CD8-positive, alpha-beta memory T cell (primary cell): ENCODE measurements around the gene BRD3OS. TPM values are rescaled to one million over a fixed set of nuclear protein-coding genes. Genes with fewer than 3 reads are reported as not detected.

Experiments used
- CTCF ChIA-PET: fragments of 350-600 bp; sonication (Branson Sonifier 250); formaldehyde crosslinking; loops from one replicate; lab custom pipeline; 2021; ENCODE audit warnings: antibody characterized with exemption; lab: Charles Lee
- POLR2A ChIA-PET: fragments of 350-600 bp; sonication (Branson Sonifier 250); formaldehyde crosslinking; loops from one replicate; lab custom pipeline; 2021; ENCODE audit warnings: antibody characterized with exemption; lab: Charles Lee
- DNase-seq, 5 donors: peaks; one replicate each; pipeline versions ENCODE4 v3.0.0 to v3.0.0-alpha.2; 2020 to 2022; ENCODE audit warnings: mixed read lengths in 1 of 5
- H3K27ac ChIP-seq: one replicate; pipeline ENCODE4 v1.7.0; 2013; ENCODE audit warnings: low read depth, mild to moderate bottlenecking, low read length, moderate library complexity
- H3K27me3 ChIP-seq: 2 replicates; pipeline ENCODE4 v1.7.0; 2013; ENCODE audit warnings: low read length, mild to moderate bottlenecking; ENCODE audit not compliant: insufficient read depth, poor library complexity, severe bottlenecking
- H3K36me3 ChIP-seq: 2 replicates; pipeline ENCODE4 v1.7.0; 2013; ENCODE audit warnings: mild to moderate bottlenecking, low read length, moderate library complexity; ENCODE audit not compliant: insufficient read depth
- H3K4me1 ChIP-seq: 2 replicates; pipeline ENCODE4 v1.7.0; 2013; ENCODE audit warnings: mild to moderate bottlenecking, low read length, moderate library complexity; ENCODE audit not compliant: insufficient read depth
- H3K4me3 ChIP-seq: 2 replicates; pipeline ENCODE4 v1.7.0; 2013; ENCODE audit warnings: mild to moderate bottlenecking, low read length
- H3K9me3 ChIP-seq: 2 replicates; pipeline ENCODE4 v1.7.0; 2013; ENCODE audit warnings: mild to moderate bottlenecking, low read length
- H3K27ac Mint-ChIP-seq, 8 donors: one replicate each; pipeline ENCODE4 v1.8.0; 2020 to 2021; ENCODE audit warnings: mixed read lengths in 8 of 8, mild to moderate bottlenecking in 6 of 8, inconsistent platforms in 3 of 8, moderate library complexity in 3 of 8
- H3K27me3 Mint-ChIP-seq, 2 donors: one replicate each; pipeline ENCODE4 v1.8.0; 2020 to 2021; ENCODE audit warnings: mixed read lengths in 2 of 2, mild to moderate bottlenecking in 1 of 2, moderate library complexity in 1 of 2
- H3K36me3 Mint-ChIP-seq, 3 donors: one replicate each; pipeline ENCODE4 v1.8.0; 2020 to 2021; ENCODE audit warnings: mixed read lengths in 3 of 3, inconsistent platforms in 1 of 3, mild to moderate bottlenecking in 1 of 3
- H3K4me1 Mint-ChIP-seq, 3 donors: one replicate each; pipeline ENCODE4 v1.8.0; 2020 to 2021; ENCODE audit warnings: mixed read lengths in 3 of 3, inconsistent platforms in 1 of 3, mild to moderate bottlenecking in 1 of 3
- H3K4me3 Mint-ChIP-seq, 7 donors: one replicate each; pipeline ENCODE4 v1.8.0; 2020 to 2021; ENCODE audit warnings: mixed read lengths in 7 of 7, mild to moderate bottlenecking in 6 of 7, moderate library complexity in 4 of 7, inconsistent platforms in 2 of 7
- H3K9me3 Mint-ChIP-seq, 5 donors: one replicate each; pipeline ENCODE4 v1.8.0; 2020 to 2022; ENCODE audit warnings: mixed read lengths in 5 of 5, mild to moderate bottlenecking in 3 of 5, moderate library complexity in 2 of 5, inconsistent platforms in 1 of 5
- polyA plus RNA-seq: library from polyadenylated mRNA; unstranded; fragments of 300-500 nt; fragmentation: Illumina TruSeq; gene quantifications from one replicate; pipeline ENCODE4 v1.2.3, GENCODE V29; 2021
- total RNA-seq, 2 experiments: library from RNA; stranded (reverse); gene quantifications; one replicate each; pipeline ENCODE4 v1.2.3, GENCODE V29; 2021

The BRD3OS gene
- total and polyA plus RNA-seq, 3 experiments from 2014 or later: 15.4 to 26.2 (median 15.4) TPM

DNA sequence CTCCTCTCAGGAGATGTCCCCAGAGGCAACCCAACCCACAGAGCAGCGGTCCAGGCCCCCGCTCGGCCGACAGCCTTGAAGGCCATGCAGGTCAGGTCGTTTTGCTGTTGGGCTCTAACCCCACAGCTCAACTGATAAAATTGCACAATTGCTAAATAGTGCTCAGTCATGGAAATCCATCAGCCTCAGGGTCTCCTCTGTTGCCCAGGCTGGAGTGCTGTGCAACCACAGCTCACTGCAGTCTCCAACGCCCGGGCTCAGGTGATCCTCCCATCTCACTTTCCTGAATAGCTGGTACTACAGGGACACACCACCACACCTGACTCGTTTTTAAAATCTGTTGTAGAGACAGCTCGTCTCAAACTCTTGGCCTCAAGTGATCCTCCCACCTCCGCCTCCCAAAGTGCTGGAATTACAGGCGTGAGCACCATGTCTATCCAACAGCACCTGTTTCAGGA lies 18.3 kb downstream of the BRD3OS start:
- Mint-ChIP-seq H3K4me3 (no peak overlapping the region), H3K27me3 (no peaks in the 10 kb centered on the region), H3K4me1 (peaks cover 0 to 2% (median 0%) of the 10 kb centered on the region in 3 donors), H3K9me3 (peaks cover 0 to 6% (median 3%) of the 10 kb centered on the region in 5 donors), H3K36me3 (peaks cover 9 to 91% (median 14%) of the 10 kb centered on the region in 3 donors), H3K27ac (peak overlapping the region in 1 of 8 donors; percentile 83)
- H3K27me3 ChIP-seq: no peaks in the 10 kb centered on the region
- H3K27ac ChIP-seq: no peak overlapping the region
- H3K36me3 ChIP-seq: peaks cover 3% of the 10 kb centered on the region
- CTCF ChIA-PET: no interaction called here
- H3K4me1 ChIP-seq: no peaks in the 10 kb centered on the region
- no peak for DNase-seq
- peaks cover 2% of the 10 kb centered on the region for H3K9me3 ChIP-seq
- POLR2A ChIA-PET: no interaction called here
- H3K4me3 ChIP-seq: no peak overlapping the region

DNA sequence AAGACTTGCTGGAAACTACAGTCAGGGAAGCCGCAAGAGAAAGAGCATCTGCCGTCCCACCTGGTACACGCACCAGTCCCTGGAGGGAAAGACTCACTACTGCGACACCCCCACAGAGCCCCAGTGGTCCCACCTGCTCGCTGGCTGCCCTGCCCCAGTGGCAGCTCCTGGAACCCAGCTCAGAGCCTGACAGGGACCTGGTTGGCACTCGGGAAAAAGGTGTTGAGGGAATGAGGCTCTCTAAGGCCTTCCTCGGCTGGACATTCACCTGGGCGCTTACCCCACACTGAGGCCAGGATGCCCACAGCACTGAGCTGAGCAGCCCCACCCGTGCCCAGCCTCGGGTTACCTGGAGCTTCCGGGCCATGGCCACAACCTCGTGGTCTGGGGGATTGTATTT lies 19.7 kb downstream of the BRD3OS start:
- H3K27ac ChIP-seq: no peak overlapping the region
- CTCF ChIA-PET: interaction anchor here (1.8 kb wide), 1 partner anchor 21 kb away, joined by 4 read pairs; no protein-coding TSS in a partner anchor
- no peaks in the 10 kb centered on the region for H3K27me3 Mint-ChIP-seq
- no peaks in the 10 kb centered on the region for H3K36me3 ChIP-seq
- H3K4me3 Mint-ChIP-seq: no peak overlapping the region
- no peaks in the 10 kb centered on the region for H3K9me3 Mint-ChIP-seq
- POLR2A ChIA-PET: no interaction called here
- no peaks in the 10 kb centered on the region for H3K27me3 ChIP-seq
- no peak for DNase-seq
- H3K4me1 ChIP-seq: no peaks in the 10 kb centered on the region
- H3K4me3 ChIP-seq: no peak overlapping the region
- H3K27ac Mint-ChIP-seq: no peak overlapping the region
- H3K36me3 Mint-ChIP-seq: peaks cover 0 to 91% (median 4%) of the 10 kb centered on the region in 3 donors
- H3K4me1 Mint-ChIP-seq: no peaks in the 10 kb centered on the region
- no peaks in the 10 kb centered on the region for H3K9me3 ChIP-seq

DNA sequence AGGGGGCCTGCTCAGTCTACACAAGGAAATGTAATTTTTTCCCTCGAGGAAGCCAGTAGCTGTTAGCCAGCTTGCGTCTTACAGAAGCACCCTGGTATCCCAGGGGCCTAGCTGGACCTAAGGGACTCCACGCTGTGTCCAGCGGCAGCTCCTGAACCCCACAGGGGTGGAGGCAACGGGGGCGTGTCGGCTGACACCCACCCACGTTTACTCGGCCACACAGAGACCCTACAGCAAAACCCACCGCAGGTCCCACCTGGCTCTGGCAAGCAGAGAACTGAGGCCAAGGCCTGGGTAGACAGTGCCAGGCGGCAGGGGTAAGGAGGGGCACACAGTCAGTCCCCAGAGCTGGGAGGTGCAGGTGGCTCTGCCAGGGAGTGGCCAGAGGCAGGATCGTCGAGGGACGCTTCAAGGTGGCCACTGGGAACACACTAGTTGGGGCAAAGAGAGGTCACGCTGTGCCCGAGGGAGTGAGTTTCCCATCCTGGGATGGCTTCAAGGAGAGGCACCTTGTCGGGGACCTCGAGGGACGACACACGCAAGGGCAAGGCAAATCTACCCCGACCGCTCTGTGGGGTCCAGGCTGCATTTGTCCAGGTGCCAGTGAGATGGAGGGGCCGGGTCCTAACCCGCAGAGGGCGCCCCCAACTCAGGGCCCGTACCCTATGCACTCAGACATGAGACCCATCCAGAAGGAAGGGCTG lies 20.7 kb downstream of the BRD3OS start:
- Histone ChIP-seq H3K27me3 (no peaks in the 10 kb centered on the region), H3K4me3 (no peak overlapping the region), H3K27ac (no peak overlapping the region), H3K36me3 (peaks cover 4% of the 10 kb centered on the region), H3K4me1 (no peaks in the 10 kb centered on the region), H3K9me3 (no peaks in the 10 kb centered on the region)
- Mint-ChIP-seq H3K9me3 (no peaks in the 10 kb centered on the region), H3K27me3 (no peaks in the 10 kb centered on the region), H3K36me3 (peaks cover 0 to 91% (median 2%) of the 10 kb centered on the region in 3 donors), H3K4me3 (no peak overlapping the region), H3K4me1 (no peaks in the 10 kb centered on the region), H3K27ac (no peak overlapping the region)
- POLR2A ChIA-PET: no interaction called here
- DNase-seq: no peak
- CTCF ChIA-PET: interaction anchor here (1.8 kb wide), 1 partner anchor 20 kb away, joined by 4 read pairs; no protein-coding TSS in a partner anchor

DNA sequence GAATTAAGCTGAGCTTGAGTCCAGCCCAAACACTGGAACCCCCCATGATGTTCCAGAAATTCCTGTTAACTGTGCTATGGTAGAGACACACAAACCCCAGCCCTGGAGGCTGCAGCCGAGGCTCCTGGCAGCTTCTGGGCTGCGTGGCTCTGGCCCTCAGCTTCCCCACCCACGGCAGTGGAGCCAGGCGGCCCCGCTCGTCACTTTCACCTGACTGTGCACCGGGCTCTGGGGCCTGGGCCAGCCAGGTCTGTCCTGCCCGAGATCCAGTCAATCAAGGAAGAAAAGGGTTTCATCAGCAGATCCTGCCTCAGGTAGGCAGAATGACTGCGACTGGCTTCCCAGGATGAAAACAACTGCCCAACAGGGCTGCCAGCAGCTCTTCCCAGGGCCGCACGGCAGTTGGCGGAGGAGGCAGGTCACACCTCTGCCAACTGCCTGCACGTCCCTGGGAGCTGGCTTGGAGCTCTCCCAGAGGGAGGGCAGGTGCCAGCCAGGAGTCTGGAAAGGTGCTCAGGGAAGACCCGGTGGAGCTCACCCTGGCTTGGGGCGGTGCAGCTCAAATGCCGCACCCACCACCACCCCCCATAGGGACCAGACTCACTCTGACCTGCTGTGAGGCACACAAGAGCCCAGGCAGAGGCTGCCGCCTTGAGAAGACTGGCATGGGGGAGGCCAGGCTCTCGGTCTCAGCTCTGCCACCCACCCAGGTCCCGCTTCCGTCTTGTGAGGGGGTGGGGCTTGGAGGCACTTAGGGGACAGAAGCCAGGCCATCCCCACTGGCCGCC lies 21.8 kb downstream of the BRD3OS start:
- Histone ChIP-seq H3K36me3 (peaks cover 9% of the 10 kb centered on the region), H3K27me3 (no peaks in the 10 kb centered on the region), H3K27ac (no peak overlapping the region), H3K4me3 (no peak overlapping the region), H3K9me3 (no peaks in the 10 kb centered on the region), H3K4me1 (no peaks in the 10 kb centered on the region)
- Mint-ChIP-seq H3K36me3 (peaks cover 0 to 92% (median 5%) of the 10 kb centered on the region in 3 donors), H3K4me3 (no peak overlapping the region), H3K27ac (no peak overlapping the region), H3K9me3 (no peaks in the 10 kb centered on the region), H3K27me3 (no peaks in the 10 kb centered on the region), H3K4me1 (no peaks in the 10 kb centered on the region)
- DNase-seq: no peak
- ChIA-PET POLR2A (no interaction called here), CTCF (no interaction called here)

DNA sequence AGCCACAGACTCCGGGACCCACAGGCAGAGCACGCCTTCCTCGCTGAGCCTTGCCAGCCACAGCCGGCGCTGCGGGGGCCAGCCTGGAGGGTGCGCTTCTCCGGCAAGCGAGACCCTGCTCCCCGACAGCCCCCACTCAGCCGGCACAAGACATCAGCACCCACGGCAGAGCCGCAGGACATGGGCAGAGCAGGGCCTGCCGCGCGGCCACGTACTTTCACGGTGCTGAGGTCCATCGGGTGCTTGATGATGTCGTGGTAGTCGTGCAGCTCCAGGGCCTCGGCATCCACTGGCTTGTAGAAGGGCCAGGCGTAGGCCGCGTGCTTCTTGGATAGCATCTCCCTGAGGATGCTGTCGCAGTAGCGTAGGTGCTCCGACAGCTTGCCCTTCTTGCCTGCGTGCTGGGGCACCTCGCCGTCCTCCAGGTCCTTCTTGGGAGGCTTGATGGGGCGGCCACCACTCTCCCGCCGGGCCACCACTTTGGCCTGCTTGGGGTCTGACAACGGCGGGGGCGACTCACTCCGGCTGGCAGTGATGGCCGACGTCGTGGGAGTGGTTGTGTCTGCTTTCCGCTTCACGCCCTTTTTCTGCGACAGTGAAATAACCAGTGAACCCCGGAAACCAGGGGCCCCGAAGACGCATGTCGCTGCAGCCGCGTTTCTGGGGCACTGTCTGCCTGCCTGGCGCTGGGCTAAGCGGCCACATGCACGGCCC lies 22.7 kb downstream of the BRD3OS start:
- Mint-ChIP-seq H3K36me3 (peaks cover 0 to 98% (median 3%) of the 10 kb centered on the region in 3 donors), H3K4me3 (no peak overlapping the region), H3K27me3 (no peaks in the 10 kb centered on the region), H3K27ac (no peak overlapping the region), H3K9me3 (no peaks in the 10 kb centered on the region), H3K4me1 (no peaks in the 10 kb centered on the region)
- no peak overlapping the region for H3K4me3 ChIP-seq
- ChIA-PET POLR2A (no interaction called here), CTCF (no interaction called here)
- H3K36me3 ChIP-seq: peaks cover 9% of the 10 kb centered on the region
- H3K9me3 ChIP-seq: no peaks in the 10 kb centered on the region
- DNase-seq: no peak
- H3K4me1 ChIP-seq: no peaks in the 10 kb centered on the region
- H3K27me3 ChIP-seq: no peaks in the 10 kb centered on the region
- no peak overlapping the region for H3K27ac ChIP-seq

DNA sequence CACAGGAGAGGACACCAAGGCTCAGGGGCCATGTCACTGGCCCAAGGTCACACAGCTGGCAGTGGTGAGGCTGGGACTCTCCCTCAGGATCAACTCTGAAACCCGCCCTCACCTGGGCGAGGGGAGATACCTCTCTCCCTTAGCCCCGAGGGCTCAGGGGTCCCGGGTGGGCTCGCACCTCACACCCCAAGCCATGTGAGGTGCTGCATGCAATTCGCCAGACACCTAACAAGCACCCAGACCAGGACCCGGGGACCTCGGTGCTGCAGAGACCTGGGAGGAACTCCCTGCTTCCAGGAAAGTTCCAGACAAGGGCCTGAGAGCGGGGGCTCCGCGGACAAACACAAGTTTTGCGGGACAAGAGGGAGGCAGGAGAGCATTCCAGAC lies 23.3 kb downstream of the BRD3OS start:
- Histone ChIP-seq H3K27ac (no peak overlapping the region), H3K36me3 (peaks cover 9% of the 10 kb centered on the region), H3K9me3 (no peaks in the 10 kb centered on the region), H3K27me3 (no peaks in the 10 kb centered on the region), H3K4me3 (no peak overlapping the region), H3K4me1 (no peaks in the 10 kb centered on the region)
- Mint-ChIP-seq H3K27ac (no peak overlapping the region), H3K4me3 (no peak overlapping the region), H3K4me1 (no peaks in the 10 kb centered on the region), H3K36me3 (peaks cover 0 to 93% (median 3%) of the 10 kb centered on the region in 3 donors), H3K27me3 (no peaks in the 10 kb centered on the region), H3K9me3 (no peaks in the 10 kb centered on the region)
- POLR2A ChIA-PET: no interaction called here
- CTCF ChIA-PET: no interaction called here
- no peak for DNase-seq

DNA sequence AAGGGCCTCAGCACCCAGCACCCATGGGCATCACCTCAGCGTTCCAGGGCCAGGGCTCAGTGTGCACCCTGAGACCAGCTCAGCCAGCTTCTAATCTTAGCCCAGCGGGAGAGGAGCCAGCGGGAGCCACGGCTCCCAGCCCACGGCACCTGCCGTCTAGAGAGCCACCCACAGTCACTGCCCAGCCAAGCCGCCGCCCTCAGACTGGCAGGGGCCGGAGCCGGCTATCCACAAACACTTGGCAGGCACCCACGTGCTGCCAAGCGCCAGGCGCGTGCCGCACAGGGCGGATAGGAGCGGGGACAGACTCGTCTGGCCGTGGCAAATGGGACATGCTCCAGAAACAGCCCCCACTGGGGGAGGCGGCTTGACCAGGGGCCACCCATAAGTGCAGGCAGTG lies 24.0 kb downstream of the BRD3OS start:
- Mint-ChIP-seq H3K36me3 (peaks cover 0 to 88% (median 3%) of the 10 kb centered on the region in 3 donors), H3K4me1 (no peaks in the 10 kb centered on the region), H3K4me3 (no peak overlapping the region), H3K27ac (peak overlapping the region in 1 of 8 donors; percentile 58), H3K27me3 (no peaks in the 10 kb centered on the region), H3K9me3 (no peaks in the 10 kb centered on the region)
- ChIA-PET CTCF (no interaction called here), POLR2A (no interaction called here)
- no peak for DNase-seq
- no peak overlapping the region for H3K27ac ChIP-seq
- H3K36me3 ChIP-seq: peaks cover 9% of the 10 kb centered on the region
- no peaks in the 10 kb centered on the region for H3K4me1 ChIP-seq
- H3K9me3 ChIP-seq: no peaks in the 10 kb centered on the region
- H3K4me3 ChIP-seq: no peak overlapping the region
- no peaks in the 10 kb centered on the region for H3K27me3 ChIP-seq
